Neural crest cell (in vitro differentiated cells): Measurements from ENCODE around the gene UQCC2. TPM values are rescaled to one million over a fixed set of nuclear protein-coding genes. Genes with fewer than 3 reads are reported as not detected.
A peak's percentile ranks its signal among the peaks of the same experiment; 100 is the strongest.

Experiments
- DNase-seq: peaks from one replicate; pipeline ENCODE4 v3.0.0; 2021; ENCODE audit warnings: low read depth, mixed read lengths, low spot score
- H3K27ac Mint-ChIP-seq: one replicate; pipeline ENCODE4 v1.8.0; 2021; ENCODE audit warnings: mild to moderate bottlenecking, mixed read lengths; ENCODE audit not compliant: unreplicated experiment
- H3K27me3 Mint-ChIP-seq: 2 replicates; pipeline ENCODE4 v1.8.0; 2021; ENCODE audit warnings: low read depth, mild to moderate bottlenecking, mixed read lengths
- H3K36me3 Mint-ChIP-seq: 2 replicates; pipeline ENCODE4 v1.8.0; 2021; ENCODE audit warnings: low read depth, mild to moderate bottlenecking, mixed read lengths
- H3K4me1 Mint-ChIP-seq: 2 replicates; pipeline ENCODE4 v1.8.0; 2021; ENCODE audit warnings: mixed read lengths
- H3K4me3 Mint-ChIP-seq: one replicate; pipeline ENCODE4 v1.8.0; 2021; ENCODE audit warnings: mild to moderate bottlenecking, mixed read lengths
- H3K9me3 Mint-ChIP-seq: 2 replicates; pipeline ENCODE4 v1.8.0; 2021; ENCODE audit warnings: mixed read lengths
- total RNA-seq: library from RNA; stranded (reverse); gene quantifications from 2 replicates; pipeline ENCODE4 v1.2.1, GENCODE V29; 2021
- TF ChIP-seq, protein P1 (sequence below): fragments of 200-600 bp; sonication (generic); conservative IDR thresholded peaks from 2 replicates; pipeline ENCODE4 v1.5.0; 2021; ENCODE audit warnings: antibody characterized with exemption, mild to moderate bottlenecking

The UQCC2 gene
- total RNA-seq, 1 donor from 2014 or later, result 116 TPM

DNA sequence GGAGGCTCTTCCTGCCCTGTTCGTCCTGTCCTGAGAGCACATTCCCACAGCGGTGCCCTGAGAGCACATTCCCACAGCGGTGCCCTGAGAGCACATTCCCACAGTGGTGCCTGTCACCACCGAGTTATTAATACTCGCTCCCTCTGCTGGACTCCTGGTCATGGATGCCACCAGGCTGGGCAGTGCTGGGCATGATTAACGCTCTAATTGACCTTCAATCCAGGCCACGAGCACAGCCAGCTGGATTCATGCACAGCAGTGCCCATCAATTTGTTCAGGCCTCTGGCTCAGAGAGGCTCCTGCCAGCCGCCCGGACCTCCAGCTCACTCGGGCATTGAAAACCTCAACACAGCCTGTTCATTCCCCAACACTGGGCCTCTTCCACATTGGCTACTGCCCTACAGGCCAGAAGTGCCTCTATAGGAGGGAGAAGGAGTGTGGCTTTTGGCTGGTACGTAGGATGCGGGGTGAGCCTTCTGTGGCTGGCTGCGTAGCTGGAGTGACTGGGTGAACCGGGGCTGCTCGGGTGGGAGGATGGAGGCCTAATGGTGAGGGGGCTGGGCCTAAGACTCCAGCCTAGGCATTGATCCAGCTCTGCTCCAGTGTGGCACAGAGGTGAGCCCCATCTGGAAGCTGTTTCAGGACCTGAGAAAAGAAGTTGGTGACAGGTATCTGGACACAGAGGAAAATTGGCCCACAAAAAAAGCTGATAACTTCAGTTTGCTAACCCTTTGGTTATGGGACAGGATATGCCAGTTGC is 25.9 kb upstream of the UQCC2 start:
- Mint-ChIP-seq H3K9me3 (no peaks in the 10 kb centered on the region), H3K4me3 (no peak overlapping the region), H3K36me3 (no peaks in the 10 kb centered on the region), H3K27ac (no peak overlapping the region), H3K4me1 (peaks cover 8% of the 10 kb centered on the region), H3K27me3 (no peaks in the 10 kb centered on the region)
- TF ChIP-seq, protein P1, sequence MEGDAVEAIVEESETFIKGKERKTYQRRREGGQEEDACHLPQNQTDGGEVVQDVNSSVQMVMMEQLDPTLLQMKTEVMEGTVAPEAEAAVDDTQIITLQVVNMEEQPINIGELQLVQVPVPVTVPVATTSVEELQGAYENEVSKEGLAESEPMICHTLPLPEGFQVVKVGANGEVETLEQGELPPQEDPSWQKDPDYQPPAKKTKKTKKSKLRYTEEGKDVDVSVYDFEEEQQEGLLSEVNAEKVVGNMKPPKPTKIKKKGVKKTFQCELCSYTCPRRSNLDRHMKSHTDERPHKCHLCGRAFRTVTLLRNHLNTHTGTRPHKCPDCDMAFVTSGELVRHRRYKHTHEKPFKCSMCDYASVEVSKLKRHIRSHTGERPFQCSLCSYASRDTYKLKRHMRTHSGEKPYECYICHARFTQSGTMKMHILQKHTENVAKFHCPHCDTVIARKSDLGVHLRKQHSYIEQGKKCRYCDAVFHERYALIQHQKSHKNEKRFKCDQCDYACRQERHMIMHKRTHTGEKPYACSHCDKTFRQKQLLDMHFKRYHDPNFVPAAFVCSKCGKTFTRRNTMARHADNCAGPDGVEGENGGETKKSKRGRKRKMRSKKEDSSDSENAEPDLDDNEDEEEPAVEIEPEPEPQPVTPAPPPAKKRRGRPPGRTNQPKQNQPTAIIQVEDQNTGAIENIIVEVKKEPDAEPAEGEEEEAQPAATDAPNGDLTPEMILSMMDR, result no peak
- DNase-seq, result no peak

DNA sequence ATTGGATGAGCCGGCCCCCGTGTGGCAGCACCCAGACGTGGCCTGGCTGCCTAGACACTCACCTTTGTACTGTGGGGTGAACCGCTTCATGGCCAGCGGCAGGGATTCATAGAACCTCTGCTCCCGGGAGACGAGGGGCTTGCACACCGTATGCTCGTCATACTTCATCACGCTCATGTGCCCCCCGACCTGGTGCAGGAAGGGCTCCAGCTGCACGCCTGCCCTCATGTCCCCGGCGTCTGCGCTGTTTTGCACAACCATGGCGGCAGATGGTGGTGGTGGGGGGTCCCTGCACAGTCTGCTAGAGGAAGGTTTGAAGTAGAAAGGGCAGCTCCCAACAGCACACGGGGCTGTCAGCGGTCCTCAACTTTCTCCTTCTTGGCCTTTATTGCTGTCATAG is 23.7 kb upstream of the UQCC2 start:
- no peak overlapping the region for H3K4me3 Mint-ChIP-seq
- no peaks in the 10 kb centered on the region for H3K36me3 Mint-ChIP-seq
- H3K27me3 Mint-ChIP-seq, result no peaks in the 10 kb centered on the region
- TF ChIP-seq, protein P1, result no peak
- no peak overlapping the region for H3K27ac Mint-ChIP-seq
- peaks cover 21% of the 10 kb centered on the region for H3K4me1 Mint-ChIP-seq
- H3K9me3 Mint-ChIP-seq, result no peaks in the 10 kb centered on the region
- no peak for DNase-seq

- no peak overlapping the region for H3K4me3 Mint-ChIP-seq
- H3K27me3 Mint-ChIP-seq, result no peaks in the 10 kb centered on the region
- H3K4me1 Mint-ChIP-seq, result peaks cover 23% of the 10 kb centered on the region
- TF ChIP-seq, protein P1, result no peak
- H3K36me3 Mint-ChIP-seq, result no peaks in the 10 kb centered on the region
- no peak for DNase-seq
- no peak overlapping the region for H3K27ac Mint-ChIP-seq
- no peaks in the 10 kb centered on the region for H3K9me3 Mint-ChIP-seq
These were observed 22.2 kb upstream of the UQCC2 start for GRCh38 chr6:33733709-33734007.

DNA sequence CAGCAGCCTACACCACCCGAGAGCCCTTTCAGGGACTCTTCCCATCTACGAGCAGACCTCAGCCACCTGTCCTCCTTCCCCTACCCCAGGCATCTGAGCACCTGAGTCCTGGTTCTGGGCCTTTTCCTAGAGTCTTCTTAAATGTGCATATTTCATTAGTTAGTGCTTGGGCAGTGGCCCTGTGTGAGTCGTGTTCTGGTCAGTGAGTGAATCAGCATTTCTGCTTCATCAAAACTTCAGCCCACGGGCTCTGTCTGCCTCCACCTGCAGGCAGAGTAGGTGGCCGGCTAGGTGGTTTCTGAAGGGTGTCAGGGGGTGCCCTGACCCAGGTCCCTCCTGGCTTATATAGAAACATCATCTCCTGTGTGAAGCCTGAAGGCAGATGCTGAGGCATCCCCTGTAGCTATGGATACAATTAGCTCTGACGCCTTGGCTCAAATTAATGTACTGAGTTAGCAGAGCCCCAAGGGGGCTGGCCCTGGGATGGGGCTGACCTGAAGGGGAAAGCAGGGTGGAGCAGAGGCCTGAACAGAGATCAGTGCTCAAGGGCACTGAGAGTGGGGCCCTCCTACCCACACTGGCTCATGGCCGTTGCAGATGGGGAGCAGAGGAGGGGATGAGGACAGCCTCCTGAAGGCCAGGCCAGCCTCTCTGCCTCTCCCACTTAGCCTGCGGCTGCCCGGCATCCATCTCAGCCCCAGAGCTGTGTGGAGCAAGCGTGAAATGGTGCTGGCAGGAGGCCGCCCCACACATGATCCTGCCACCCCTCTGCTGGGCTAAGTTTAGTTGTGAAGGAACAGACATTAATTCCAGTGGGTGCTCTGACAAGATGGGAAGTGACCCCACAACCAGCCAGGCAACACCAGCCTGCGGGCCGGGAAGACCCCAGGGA is 21.6 kb upstream of the UQCC2 start:
- no peak overlapping the region for H3K4me3 Mint-ChIP-seq
- TF ChIP-seq, protein P1, result no peak
- H3K9me3 Mint-ChIP-seq, result no peaks in the 10 kb centered on the region
- no peaks in the 10 kb centered on the region for H3K36me3 Mint-ChIP-seq
- H3K27ac Mint-ChIP-seq, result peak overlapping the region; percentile 51
- H3K4me1 Mint-ChIP-seq, result peaks cover 27% of the 10 kb centered on the region
- no peak for DNase-seq
- H3K27me3 Mint-ChIP-seq, result no peaks in the 10 kb centered on the region

- no peak overlapping the region for H3K27ac Mint-ChIP-seq
- no peak overlapping the region for H3K4me3 Mint-ChIP-seq
- no peaks in the 10 kb centered on the region for H3K27me3 Mint-ChIP-seq
- no peaks in the 10 kb centered on the region for H3K36me3 Mint-ChIP-seq
- H3K4me1 Mint-ChIP-seq, result peaks cover 27% of the 10 kb centered on the region
- DNase-seq, result no peak
- no peaks in the 10 kb centered on the region for H3K9me3 Mint-ChIP-seq
- TF ChIP-seq, protein P1, result no peak
These were observed 20.9 kb upstream of the UQCC2 start for GRCh38 chr6:33732385-33732784.
